GM12874 (cell line): ENCODE results near the gene PEX7.

ENCODE experiments used
- TF ChIP-seq, protein P1 (sequence below): IDR thresholded peaks from 2 replicates; pipeline ENCODE4 v1.5.1; 2011; ENCODE audit warnings: low read depth, mild to moderate bottlenecking, control low read depth, low read length, moderate library complexity; ENCODE audit not compliant: insufficient read depth

Gene PEX7

DNA sequence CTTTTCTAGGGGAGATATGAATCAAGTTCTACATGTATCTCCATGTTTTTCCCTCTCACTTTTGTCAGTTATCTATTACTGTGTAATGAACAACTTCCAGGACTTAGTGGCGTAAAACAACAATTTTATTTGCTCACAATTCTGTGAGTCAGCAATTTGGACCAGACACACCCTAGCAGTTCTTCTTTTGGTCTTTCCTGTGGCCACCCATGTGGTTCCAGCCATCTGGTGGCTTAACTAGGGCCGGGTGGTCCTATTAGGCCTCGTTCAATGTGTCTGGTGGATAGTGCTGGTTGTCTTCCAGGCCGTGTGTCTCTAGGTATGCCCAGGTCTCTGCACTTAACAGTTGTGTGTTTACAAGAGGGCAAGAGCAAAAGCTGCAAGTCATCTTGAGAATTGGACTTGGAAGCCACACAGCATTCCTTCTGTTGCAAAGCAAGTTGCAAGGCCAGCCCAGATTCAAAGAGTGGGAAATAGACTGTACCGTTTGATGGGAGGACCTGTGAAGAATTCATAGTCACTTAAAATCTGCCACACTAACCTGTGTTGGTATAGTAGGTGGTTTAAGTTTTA lies 78.9 kb downstream of the PEX7 start:
- TF ChIP-seq, protein P1, sequence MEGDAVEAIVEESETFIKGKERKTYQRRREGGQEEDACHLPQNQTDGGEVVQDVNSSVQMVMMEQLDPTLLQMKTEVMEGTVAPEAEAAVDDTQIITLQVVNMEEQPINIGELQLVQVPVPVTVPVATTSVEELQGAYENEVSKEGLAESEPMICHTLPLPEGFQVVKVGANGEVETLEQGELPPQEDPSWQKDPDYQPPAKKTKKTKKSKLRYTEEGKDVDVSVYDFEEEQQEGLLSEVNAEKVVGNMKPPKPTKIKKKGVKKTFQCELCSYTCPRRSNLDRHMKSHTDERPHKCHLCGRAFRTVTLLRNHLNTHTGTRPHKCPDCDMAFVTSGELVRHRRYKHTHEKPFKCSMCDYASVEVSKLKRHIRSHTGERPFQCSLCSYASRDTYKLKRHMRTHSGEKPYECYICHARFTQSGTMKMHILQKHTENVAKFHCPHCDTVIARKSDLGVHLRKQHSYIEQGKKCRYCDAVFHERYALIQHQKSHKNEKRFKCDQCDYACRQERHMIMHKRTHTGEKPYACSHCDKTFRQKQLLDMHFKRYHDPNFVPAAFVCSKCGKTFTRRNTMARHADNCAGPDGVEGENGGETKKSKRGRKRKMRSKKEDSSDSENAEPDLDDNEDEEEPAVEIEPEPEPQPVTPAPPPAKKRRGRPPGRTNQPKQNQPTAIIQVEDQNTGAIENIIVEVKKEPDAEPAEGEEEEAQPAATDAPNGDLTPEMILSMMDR: no peak

DNA sequence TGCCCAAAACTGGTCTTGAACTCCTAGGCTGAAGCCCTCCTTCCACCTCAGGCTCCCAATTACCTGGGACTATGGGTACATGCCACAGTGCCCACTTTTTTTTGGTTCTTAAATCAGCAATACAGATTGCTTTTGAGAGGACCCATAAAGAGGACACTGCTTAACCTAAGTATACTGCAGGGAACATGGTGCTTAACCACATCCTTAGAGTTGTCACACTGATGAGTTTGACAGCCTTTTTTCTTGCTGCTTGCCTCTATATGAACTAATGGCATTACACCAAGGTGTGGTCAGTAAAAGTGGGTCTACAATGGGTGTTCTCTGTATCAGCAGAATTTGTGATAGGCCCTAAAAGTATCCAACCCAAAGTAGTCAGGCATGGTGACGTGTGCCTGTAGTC lies 92.6 kb downstream of the PEX7 start:
- TF ChIP-seq, protein P1: no peak

DNA sequence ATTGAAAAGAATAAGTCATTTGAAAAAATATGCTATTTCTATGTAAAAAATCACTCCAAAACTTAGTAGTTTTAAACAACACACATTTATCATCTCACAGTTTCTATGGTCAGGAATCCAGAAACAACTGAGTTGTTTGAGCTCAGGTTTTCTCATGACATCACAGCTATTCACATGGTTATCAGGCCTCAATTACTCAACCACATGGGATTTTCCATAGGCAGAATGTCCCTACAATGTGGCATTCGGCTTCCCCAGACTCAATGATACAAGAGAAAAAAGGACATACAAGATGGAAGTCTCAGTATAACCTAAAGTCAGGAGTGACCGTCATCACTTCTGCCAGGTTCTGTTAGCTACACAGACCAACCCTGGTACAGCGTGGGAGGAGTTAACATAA lies 96.3 kb downstream of the PEX7 start:
- TF ChIP-seq, protein P1: no peak

DNA sequence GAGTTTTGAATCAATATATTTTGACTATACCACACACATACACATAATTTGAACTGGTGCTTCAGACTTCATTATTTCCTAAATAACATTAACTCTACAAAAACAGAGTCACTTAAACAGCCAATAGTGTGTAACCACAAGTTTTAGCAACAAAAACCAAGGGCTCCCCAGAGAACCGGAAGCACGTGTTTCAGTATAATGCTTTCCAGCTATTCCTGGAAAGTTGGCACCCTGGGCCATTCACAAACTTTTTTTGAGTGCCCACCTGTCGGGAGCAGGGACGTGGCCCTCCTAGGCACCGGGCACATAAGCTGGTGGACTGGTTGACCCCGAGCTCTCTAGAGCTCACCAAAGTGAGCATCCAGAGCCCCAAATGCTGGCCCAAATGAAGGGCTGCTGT lies 97.8 kb downstream of the PEX7 start:
- TF ChIP-seq, protein P1: no peak

DNA sequence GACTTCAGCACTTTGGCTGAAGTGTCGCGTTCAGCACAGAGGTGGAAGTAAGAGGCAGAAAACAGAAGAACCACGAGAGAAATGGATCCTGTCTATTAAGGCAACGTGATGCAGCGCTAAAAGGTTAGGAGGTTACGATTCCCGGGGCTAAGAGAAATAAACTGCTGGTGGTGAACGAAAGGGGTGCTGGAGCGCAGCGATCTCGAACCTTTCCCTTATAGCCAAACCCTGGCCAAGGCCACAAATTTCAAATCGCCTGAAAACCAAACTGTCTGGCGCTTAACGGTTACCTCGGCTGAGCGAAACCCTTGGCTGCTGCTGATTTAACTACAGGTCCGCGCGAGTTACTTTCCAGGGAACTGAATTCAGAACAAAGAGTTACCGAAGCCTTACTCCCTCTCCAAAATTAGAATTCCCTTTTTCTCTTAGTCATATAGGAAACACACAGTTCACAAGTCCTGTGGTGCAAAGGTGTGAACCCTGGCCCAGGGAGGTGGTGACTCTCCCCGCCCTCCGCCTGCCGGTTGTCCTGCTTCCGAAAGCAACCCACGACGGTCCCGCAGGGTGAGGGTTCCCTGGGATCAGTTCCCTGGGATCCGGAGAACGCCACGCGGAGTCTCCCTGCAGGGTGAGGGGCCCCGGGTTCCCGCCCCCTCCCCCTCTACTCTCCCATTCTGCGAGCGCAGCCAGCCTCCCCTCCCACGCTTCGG lies 98.4 kb downstream of the PEX7 start:
- TF ChIP-seq, protein P1: no peak

DNA sequence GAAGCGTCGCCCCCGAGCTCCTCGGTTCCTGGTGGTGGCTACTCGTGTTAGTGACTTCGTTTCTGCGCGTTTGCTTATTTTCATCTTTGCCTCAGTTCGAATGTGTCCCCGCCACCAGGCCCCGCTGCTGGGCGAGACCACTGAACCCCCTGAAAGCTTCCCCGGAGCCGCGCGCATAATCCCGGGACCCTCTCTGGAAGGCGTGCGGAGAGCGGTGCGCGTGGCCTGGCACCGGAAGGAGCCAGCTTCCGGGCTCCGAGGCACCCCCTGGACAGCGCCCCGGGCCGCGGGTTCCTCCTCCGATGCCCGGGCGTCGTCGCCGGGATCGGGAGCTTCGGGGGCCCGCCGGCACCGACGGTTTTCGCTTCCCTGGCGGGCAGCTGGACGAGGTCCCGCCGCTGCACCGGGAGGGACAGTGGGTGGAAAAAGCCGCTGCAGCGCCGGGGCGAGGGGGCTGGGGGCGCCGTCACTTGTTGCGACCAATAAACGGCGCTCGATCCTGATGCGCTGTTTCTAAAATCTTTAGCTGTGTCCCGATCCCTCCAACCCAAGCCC lies 99.1 kb downstream of the PEX7 start:
- TF ChIP-seq, protein P1: no peak

DNA sequence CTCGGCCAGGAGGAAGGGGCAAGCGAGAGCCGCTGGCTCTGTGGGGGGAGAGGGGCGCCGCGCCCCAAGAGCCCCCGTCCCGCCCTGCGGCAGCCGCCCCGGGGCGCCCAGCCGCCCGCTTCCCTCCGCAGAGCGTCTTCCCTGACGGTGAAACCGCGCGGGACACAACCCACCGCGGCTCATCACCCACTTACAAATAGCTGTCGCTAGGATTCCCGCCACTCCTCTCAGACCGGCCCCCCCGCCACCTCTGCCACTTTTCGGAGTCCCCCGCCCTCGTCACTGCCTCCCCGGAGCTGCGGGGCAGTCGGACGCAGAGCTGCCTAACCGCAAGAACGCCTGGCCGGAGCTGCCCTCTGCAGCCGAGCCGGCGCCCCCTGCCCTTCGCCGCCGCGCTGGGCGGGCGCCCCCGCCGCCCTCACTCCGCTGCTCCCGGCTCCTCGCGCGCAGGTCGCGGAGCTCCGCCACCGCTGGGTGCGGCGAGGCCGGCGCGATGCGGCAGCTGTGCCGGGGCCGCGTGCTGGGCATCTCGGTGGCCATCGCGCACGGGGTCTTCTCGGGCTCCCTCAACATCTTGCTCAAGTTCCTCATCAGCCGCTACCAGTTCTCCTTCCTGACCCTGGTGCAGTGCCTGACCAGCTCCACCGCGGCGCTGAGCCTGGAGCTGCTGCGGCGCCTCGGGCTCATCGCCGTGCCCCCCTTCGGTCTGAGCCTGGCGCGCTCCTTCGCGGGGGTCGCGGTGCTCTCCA lies 99.7 kb downstream of the PEX7 start, which contains the start of gene SLC35D3:
TSS of gene SLC35D3 (plus strand) at position 366 of the 749 bp plus-strand sequence. CDS start at position 494, 128 bp downstream.
- TF ChIP-seq, protein P1: no peak
